HG03045 (cell line): Measurements from ENCODE around the gene CATSPERZ.
"Not testable (repeated sequence)": the region's sequence is repeated elsewhere in the genome, so short reads cannot be mapped to it uniquely, and the experiment has no call there.

ENCODE experiments used
- ATAC-seq: cut with Tn5 transposase; IDR thresholded peaks from one replicate; pipeline ENCODE4 v1.9.1; 2021; ENCODE audit warnings: mild to moderate bottlenecking, moderate library complexity; ENCODE audit not compliant: unreplicated experiment

Gene CATSPERZ

DNA sequence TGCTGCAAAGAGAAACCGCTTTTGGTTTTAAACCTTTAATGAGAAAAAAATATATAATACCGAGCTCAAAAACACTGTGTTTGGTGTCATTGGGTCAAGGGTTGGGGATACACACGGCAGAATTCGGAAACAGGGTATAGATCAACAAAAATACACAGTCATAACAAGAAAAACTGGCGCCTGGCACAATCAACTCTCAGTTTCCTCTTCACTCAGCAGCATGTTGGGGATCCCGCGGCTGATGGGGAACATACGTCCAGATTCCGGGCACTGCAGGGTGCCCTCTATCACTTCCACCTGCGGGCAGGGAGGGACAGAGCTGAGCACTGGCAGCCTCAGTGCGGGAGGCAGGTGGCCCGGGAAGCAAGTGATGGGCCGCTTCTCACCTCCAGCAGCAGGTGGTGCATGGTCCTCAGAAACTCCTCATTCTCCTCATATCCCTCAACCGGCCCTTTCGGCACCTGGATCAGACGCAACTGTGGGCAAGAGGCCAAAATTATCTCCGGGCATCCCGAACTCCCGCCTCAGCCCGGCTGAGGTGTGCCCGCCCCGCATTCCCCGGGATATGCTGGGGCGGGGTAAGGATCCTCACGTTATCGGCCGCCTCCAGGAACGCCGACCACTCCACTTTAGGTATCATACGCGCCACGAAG, 16.6 kb downstream of the CATSPERZ start:
- ATAC-seq: peak; percentile 2

DNA sequence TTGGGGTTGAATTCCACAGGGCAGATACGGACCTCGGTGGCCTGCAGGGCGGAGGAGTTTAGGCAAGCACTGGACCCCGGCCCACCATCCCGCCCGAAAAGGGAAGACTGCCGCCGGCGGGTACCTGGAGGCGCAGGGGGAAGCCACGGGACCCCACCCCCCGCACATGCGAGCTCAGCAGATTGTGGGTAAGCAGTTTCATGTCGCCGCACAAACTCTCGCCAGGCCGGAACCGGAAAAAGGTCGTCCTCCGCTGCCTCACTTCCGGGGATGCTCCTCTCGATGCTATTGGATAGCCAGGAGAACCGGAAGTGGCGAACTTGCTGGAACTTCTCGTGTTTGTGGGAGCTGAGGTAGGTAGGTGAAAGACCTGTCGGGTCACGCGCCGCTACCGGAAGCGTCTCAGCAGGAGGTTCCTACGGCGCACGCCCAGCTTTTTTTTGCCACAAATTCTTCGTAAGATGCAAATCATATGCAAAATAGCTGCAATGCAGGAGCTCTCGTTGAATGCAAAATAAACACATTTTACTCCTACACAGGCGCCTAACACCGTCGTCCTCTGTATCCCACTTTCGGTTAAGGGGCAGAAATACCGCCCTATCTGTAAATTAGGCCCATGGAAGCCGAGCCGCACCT, 17.3 kb downstream of the CATSPERZ start, which contains the start of gene TRMT112:
TSS of gene TRMT112 (minus strand) at position 235 of the 636 bp plus-strand sequence. CDS start at position 202, 33 bp downstream.
- peak; percentile 65 for ATAC-seq

- peak; percentile 67 for ATAC-seq
Observed at GRCh38 chr11:64317961-64318765, 18.0 kb downstream of the CATSPERZ start, which contains the start of gene PRDX5. Gene PRDX5, plus strand, starts transcription at chr11:64318121. Its CDS starts 95 bp downstream, at chr11:64318216.

DNA sequence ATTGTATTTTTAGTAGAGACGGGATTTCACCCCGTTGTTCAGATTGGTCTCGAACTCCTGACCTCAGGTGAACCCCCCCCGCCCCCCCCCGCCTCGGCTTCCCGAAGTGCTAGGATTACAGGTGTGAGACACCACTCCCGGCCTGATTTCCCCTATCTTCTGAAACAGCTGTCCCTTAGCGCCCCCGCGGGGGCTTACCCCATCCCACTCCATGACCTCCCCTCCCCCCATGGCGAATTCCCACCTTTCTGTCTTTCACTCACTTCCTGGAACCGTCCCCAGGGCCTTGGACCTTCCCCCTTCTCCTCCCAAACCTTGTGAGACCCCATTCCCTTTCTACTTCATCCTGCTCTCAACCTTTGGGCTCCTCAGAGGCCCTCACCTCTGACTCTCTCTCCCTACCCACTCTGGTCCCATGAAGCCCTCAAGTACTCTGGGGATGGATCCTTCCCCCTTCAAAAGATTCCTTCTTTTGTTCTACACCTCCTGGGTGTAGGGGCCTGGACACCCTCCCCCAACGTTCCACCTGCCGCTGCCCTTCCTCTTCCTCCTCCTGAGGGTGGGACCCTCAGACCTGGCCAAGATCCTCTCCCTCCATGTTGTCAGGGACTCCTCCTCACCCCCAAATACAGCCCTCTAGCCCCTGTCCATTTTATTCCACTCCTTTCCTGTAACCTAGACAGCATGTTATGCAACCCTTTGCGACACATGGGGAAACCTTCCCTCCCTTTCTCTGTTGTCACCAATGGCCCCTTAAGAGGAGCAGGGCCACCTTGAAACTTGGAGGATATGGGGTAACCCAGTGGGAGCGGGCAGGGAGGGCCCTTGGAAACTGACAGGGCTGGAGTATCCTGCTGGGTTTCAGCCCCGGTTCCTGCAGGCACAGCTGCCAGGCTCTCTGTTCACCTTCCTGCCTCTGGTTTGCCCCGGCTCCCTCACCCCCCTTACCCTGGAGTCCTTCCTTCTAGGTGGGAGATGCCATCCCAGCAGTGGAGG, 18.9 kb downstream of the CATSPERZ start:
- no peak for ATAC-seq

- ATAC-seq: no peak
Observed at GRCh38 chr11:64320556-64320955, 20.4 kb downstream of the CATSPERZ start.

GRCh38 chr11:64321026-64321425, 20.9 kb downstream of the CATSPERZ start:
- ATAC-seq: no peak

DNA sequence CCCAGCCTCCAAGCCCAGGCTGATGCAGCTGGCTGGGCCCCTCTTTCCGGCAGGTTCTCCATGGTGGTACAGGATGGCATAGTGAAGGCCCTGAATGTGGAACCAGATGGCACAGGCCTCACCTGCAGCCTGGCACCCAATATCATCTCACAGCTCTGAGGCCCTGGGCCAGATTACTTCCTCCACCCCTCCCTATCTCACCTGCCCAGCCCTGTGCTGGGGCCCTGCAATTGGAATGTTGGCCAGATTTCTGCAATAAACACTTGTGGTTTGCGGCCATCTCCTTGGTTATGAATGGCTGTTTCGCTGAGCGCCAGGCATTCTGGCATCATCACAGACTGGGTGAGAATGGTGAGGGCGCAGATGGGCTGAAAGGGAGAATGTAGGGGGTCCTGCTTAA, 21.4 kb downstream of the CATSPERZ start:
- ATAC-seq: no peak

DNA sequence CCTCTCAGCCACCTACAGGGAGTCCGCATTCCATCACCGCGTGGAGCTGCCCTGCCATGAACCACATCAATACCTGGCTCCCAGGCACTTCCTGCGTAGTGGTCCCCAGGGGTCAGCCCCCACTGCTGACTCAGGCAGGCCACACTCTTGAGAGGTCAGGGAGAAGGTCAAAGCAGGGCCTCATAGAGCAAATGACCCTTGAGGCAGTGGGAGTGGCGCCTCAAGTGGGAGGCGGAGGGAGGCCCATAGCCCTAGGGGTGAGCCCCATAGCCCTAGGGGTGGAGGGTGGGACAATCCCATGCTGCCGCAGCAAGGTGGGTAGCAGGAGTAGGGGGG, 22.7 kb downstream of the CATSPERZ start:
- ATAC-seq: no peak

DNA sequence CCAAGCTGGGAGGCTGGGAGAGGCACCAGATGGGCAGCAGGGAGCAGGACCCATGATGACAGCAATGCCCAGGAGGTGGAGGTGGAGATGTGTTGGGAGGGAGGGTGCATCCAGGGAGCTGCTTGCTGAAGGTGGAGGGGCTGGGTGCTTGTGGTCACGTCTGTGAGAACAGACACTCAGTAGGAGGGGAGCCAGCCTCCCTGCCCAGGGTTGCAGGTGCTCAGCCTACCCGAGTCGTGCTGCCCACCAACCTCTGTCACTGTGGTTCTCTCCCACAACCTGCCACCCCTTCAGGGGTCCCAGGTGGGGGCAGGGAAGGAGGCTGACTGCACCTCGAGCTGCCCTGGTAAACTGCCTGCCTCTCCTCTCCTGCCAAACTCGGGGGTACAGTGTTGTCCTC, 23.2 kb downstream of the CATSPERZ start:
- ATAC-seq: no peak

GRCh38 chr11:64323984-64324383, 23.8 kb downstream of the CATSPERZ start:
- ATAC-seq: not testable (repeated sequence)

GRCh38 chr11:64324692-64325469, 24.7 kb downstream of the CATSPERZ start:
- ATAC-seq: no peak

DNA sequence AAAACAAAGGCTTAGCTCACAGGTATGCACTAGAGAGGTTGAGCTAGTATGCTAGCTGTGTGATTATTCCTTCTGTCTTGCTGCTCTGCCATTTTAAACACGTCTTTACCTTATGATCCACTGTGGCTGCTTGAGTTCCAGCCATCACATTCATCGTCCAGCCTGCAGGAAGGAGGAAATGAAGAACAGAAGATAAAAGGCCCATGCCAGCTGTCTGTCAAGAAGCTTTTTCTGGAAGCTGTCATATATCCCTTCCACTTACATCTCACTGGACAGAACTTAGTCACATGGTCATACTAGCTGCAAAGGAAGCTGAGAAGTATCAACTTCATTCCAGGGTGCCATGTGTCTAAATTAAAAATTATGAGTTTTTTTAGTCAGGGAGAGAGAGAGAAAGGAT, 27.2 kb downstream of the CATSPERZ start:
- ATAC-seq: no peak

DNA sequence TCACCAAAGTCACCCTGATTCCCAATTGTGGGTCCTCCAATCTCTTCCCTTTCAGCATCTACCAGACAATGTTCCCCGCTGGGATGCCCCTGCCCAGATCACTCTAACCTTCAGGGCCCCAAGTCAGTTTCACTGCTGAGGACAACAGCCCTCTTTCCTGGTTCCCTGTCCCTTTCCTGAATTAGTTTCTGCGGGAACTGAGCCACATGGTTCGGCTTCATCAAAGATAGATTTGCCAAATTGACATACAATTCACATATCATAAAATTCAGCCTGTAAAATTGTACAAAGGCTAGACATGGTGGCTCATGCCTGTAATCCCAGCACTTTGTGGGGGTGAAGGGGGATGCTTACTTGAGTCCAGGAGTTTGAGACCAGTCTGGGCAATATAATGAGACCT, 27.8 kb downstream of the CATSPERZ start:
- no peak for ATAC-seq

DNA sequence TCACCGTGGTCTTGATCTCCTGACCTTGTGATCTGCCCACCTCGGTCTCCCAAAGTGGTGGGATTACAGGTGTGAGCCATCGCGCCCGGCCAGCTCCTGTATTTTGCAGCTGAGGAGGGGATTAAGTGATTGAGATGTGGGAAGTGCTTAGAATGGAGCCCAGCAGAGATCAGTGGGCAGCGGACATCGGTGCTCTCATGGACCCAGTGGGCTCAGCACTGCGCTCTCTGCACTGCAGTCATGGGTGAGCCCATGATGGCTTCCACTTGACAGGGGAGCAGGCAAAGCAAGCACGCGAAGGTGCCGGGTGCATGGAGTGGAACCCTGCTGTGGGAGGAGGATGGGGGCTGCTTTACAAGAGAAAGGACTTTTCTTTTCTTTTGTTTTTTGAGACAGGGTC, 30.7 kb downstream of the CATSPERZ start:
- no peak for ATAC-seq

- ATAC-seq: no peak
Observed at GRCh38 chr11:64331569-64332371, 31.6 kb downstream of the CATSPERZ start.

DNA sequence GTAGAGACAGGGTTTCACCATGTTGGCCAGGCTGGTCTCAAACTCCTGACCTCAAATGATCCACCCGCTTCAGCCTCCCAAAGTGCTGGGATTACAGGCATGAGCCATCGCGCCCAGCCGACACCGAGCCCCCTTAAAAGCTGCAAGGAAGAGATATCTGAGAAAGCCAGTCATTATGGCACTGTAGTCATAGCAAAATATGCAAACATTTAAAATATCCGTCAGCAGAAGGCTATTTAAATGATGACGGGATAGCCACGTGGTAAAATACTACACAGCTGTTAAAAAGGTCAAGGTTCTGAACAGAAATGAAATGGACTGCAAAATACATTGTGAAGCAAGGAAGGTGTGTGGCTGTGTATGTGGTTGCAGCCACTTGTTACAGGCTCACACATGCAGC, 33.4 kb downstream of the CATSPERZ start:
- no peak for ATAC-seq

DNA sequence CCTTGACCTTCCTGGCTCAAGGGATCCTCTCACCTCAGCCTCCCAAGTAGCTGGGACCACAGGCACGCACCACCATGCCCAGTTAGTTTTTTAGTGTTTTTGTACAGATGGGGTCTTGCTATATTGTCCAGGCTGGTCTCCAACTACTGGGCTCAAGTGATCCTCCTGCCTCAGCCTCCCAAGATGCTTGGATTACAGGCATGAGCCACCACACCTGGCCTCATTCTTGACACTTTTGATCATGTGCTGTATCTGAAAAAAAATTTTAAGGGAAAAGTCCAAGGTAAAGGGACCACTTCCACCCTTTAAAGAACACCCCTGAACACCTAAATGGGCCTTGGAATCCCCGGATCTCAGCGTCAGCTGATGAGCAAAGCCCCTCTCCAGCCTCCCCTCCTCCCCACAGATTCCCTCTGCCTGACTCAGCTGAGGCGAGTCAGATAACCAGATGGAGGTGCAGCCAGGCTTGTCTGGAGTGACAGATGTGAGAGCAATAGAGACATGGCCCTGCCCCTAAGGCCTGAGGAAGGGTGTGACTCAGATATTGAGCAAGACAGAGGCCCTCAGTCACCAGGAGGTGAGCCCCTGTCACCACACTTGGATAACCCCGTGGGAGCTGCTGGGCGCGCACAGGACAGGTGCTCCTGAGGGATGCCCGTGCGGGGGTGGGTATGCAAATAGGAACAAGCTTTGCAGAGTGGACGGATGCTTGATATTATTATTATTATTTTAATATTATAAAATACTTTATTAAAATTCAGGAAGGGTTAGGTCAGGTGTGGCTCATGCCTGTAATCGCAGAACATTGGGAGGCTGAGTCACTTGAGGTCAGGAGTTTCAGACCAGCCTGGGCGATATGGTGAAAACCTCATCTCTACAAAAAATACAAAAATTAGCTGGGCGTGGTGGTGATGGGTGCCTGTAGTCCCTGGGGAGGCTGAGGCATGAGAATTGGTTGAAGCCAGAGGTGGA, 34.9 kb downstream of the CATSPERZ start:
- ATAC-seq: peak; percentile 68
